Measurements from ENCODE around the gene TMEM175.
"Not testable (repeated sequence)": the region's sequence is repeated elsewhere in the genome, so short reads cannot be mapped to it uniquely, and the experiment has no call there.

Gene TMEM175

DNA sequence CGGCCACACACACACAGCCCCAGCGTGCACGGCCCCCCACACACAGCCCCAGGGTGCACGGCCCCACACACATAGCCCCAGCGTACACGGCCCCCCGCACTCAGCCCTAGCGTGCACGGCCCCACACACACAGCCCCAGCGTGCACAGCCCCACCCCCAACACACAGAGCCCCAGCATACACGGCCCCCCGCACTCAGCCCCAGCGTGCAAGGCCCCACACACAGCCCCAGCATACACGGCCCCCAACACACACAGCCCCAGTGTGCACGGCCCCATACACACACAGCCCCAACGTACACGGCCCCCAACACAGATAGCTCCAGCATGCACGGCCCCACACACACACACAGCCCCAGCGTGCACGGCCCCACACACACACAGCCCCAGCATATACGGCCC lies 17.7 kb upstream of the TMEM175 start:
- no peak for DNase-seq (ENCODE audit: low read depth)
- no peak for TF ChIP-seq CTCF (IDR thresholded peaks at IDR 0.05; ENCODE audit: insufficient read depth, low read depth, low read length, missing control alignments)
- no peak overlapping the region for H3K4me3 ChIP-seq (ENCODE audit: low read depth, low read length)

DNA sequence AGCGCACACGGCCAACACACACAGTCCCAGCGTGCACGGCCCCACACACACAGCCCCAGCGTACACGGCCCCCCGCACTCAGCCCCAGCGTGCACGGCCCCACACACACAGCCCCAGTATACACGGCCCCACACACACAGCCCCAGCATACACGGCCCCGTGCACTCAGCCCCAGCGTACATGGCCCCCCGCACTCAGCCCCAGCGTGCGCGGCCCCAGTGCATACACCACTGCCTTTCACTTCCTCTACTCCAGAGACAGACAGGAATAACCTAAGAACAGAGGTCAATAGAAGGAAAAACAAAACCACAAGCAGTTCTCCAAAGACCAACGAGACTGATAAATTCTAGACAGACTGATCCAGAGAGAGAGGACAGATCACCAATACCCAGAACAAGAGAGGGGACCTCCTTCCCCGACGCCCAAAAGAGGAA lies 17.2 kb upstream of the TMEM175 start:
- TF ChIP-seq CTCF (IDR thresholded peaks at IDR 0.05; ENCODE audit: insufficient read depth, low read depth, low read length, missing control alignments), result no peak
- DNase-seq (ENCODE audit: low read depth), result no peak

DNA sequence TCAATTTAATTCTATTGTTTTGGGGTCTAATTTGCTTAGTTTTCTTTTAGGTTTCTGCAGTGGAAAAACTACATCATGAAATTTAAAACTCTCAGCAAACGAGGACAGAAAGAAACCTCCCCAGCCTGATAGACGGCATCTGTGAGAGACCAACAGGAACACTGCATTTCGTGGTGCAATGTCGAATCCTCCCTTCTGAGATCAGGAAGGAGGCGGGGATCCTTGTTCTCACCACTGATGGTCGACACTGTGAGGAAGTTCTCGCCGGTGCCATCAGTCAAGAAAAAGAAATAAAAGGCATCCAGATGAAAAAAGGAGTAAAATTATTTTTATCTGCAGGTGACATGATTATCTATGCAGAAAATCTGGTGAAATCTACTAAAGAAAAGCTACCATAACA lies 16.7 kb upstream of the TMEM175 start:
- no peak overlapping the region for H3K4me3 ChIP-seq (ENCODE audit: low read depth, low read length)

More for the DNA sequence above, 17.2 kb upstream of the TMEM175 start:
- no peak overlapping the region for H3K4me3 ChIP-seq (ENCODE audit: low read depth, low read length)

DNA sequence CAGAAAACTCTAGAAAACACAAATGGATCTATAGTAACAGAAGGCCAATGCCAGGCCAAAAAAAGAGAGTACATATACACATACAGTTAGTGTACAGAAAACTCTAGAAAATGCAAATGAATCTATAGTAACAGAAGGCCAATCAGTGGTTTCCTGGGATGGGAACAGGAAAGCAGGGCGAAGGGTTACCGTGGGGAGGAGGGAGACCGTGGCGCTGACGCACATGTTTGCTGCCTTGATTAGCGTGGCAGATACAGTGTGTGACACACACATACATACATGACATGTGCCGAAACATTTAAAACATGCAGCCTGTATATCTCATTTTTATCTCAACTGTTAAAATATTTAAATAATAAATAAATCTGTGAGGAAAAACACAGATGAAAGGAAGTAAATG lies 14.8 kb upstream of the TMEM175 start:
- TF ChIP-seq CTCF (IDR thresholded peaks at IDR 0.05; ENCODE audit: insufficient read depth, low read depth, low read length, missing control alignments), result no peak
- no peak overlapping the region for H3K4me3 ChIP-seq (ENCODE audit: low read depth, low read length)
- DNase-seq (ENCODE audit: low read depth), result no peak

More for the DNA sequence above, 16.7 kb upstream of the TMEM175 start:
- TF ChIP-seq CTCF (IDR thresholded peaks at IDR 0.05; ENCODE audit: insufficient read depth, low read depth, low read length, missing control alignments), result no peak
- DNase-seq (ENCODE audit: low read depth), result no peak

GRCh38 chr4:917992-918391 lies 14.3 kb upstream of the TMEM175 start:
- no peak for TF ChIP-seq CTCF (IDR thresholded peaks at IDR 0.05; ENCODE audit: insufficient read depth, low read depth, low read length, missing control alignments)
- no peak overlapping the region for H3K4me3 ChIP-seq (ENCODE audit: low read depth, low read length)
- DNase-seq (ENCODE audit: low read depth), result no peak

DNA sequence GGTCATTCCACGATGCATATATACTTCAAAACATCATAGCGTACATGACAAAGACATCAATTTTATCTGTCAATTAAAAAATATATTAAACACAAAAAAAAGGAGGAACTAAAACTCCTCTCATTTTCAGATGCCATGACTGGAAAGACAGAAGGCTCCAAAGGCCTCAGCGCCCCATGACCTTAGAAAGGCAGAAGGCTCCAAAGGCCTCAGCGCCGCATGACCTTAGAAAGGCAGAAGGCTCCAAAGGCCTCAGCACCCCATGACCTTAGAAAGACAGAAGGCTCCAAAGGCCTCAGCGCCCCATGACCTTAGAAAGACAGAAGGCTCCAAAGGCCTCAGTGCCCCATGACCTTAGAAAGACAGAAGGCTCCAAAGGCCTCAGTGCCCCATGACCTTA lies 13.7 kb upstream of the TMEM175 start:
- DNase-seq (ENCODE audit: low read depth); H3K4me3 ChIP-seq (ENCODE audit: low read depth, low read length): not testable (repeated sequence)

GRCh38 chr4:919004-919680 lies 13.1 kb upstream of the TMEM175 start:
- not testable (repeated sequence) for DNase-seq (ENCODE audit: low read depth); H3K4me3 ChIP-seq (ENCODE audit: low read depth, low read length)

GRCh38 chr4:921830-922331 lies 10.4 kb upstream of the TMEM175 start:
- H3K4me3 ChIP-seq (ENCODE audit: low read depth, low read length), result peak overlapping the region; percentile 39
- TF ChIP-seq CTCF (IDR thresholded peaks at IDR 0.05; ENCODE audit: insufficient read depth, low read depth, low read length, missing control alignments), result no peak
- peak; percentile 93 for DNase-seq (ENCODE audit: low read depth)

Measured in GM12865 (cell line).